Endothelial cell (in vitro differentiated cells): ENCODE data around the gene CCDC127. TPM values are rescaled to one million over a fixed set of nuclear protein-coding genes. Genes with fewer than 3 reads are reported as not detected.
A peak's percentile ranks its signal among the peaks of the same experiment; 100 is the strongest.

ENCODE experiments used
- DNase-seq: peaks from one replicate; pipeline ENCODE4 v3.0.0; 2021; ENCODE audit warnings: low spot score
- H3K27ac Mint-ChIP-seq: one replicate; pipeline ENCODE4 v1.8.0; 2021; ENCODE audit warnings: mixed read lengths, inconsistent platforms; ENCODE audit not compliant: unreplicated experiment
- H3K27me3 Mint-ChIP-seq: one replicate; pipeline ENCODE4 v1.8.0; 2021; ENCODE audit warnings: mild to moderate bottlenecking, moderate library complexity, mixed read lengths, inconsistent platforms; ENCODE audit not compliant: unreplicated experiment
- H3K36me3 Mint-ChIP-seq: one replicate; pipeline ENCODE4 v1.8.0; 2021; ENCODE audit warnings: mild to moderate bottlenecking, low read depth, mixed read lengths, inconsistent platforms; ENCODE audit not compliant: unreplicated experiment
- H3K4me1 Mint-ChIP-seq: one replicate; pipeline ENCODE4 v1.8.0; 2021; ENCODE audit warnings: mild to moderate bottlenecking, mixed read lengths, inconsistent platforms; ENCODE audit not compliant: unreplicated experiment
- H3K4me3 Mint-ChIP-seq: one replicate; pipeline ENCODE4 v1.8.0; 2021; ENCODE audit warnings: mild to moderate bottlenecking, mixed read lengths, inconsistent platforms; ENCODE audit not compliant: unreplicated experiment
- H3K9me3 Mint-ChIP-seq: one replicate; pipeline ENCODE4 v1.8.0; 2021; ENCODE audit warnings: mixed read lengths, inconsistent platforms; ENCODE audit not compliant: unreplicated experiment
- total RNA-seq: library from RNA; stranded (reverse); fragmentation: NEBNext Ultra II Directional; extraction: Animal tissue kit (Norgen Biotek cat#: 25700); gene quantifications from one replicate; pipeline ENCODE4 v1.2.1, GENCODE V29; 2021; ENCODE audit not compliant: unreplicated experiment
- TF ChIP-seq, protein P1 (sequence below): fragments of 200-600 bp; sonication (generic); IDR thresholded peaks from one replicate; pipeline ENCODE4 v1.5.0; 2021; ENCODE audit warnings: antibody characterized with exemption; ENCODE audit not compliant: unreplicated experiment

Gene CCDC127
- total RNA-seq, 1 donor from 2014 or later, result 8.1 TPM

DNA sequence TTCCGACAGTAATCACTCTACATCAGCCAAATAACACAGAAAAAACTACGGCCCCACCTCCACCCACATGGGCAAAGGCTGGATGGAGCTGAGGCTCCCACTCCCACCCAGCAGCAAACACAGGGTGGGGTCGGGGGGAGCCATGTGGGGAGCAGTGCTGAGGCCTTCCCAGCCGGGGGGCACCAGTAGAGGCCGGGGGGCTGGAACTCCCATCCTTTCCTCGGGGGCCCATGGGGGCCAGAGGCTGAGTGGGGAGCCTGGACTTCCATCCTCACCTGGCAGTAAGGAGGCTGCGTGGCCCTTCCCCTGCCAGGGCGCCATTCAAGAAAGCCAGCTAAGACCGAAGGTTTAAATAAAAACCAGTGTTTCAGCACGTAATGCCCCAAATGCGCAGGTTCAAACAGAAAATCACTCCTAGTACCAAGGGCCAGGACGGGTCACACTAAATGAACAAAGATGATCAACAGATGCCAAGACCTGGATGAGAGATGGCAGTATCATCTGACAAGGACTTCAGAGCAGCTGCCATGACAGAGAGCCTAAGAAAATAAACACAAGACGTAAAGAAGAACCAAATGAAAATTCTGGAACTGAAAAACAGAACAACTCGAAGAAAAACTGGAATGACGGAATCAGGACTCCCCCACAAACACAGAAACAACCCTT, 9.4 kb downstream of the CCDC127 start:
- H3K36me3 Mint-ChIP-seq, result peaks cover 19% of the 10 kb centered on the region
- no peak overlapping the region for H3K4me3 Mint-ChIP-seq
- no peaks in the 10 kb centered on the region for H3K9me3 Mint-ChIP-seq
- TF ChIP-seq, protein P1, sequence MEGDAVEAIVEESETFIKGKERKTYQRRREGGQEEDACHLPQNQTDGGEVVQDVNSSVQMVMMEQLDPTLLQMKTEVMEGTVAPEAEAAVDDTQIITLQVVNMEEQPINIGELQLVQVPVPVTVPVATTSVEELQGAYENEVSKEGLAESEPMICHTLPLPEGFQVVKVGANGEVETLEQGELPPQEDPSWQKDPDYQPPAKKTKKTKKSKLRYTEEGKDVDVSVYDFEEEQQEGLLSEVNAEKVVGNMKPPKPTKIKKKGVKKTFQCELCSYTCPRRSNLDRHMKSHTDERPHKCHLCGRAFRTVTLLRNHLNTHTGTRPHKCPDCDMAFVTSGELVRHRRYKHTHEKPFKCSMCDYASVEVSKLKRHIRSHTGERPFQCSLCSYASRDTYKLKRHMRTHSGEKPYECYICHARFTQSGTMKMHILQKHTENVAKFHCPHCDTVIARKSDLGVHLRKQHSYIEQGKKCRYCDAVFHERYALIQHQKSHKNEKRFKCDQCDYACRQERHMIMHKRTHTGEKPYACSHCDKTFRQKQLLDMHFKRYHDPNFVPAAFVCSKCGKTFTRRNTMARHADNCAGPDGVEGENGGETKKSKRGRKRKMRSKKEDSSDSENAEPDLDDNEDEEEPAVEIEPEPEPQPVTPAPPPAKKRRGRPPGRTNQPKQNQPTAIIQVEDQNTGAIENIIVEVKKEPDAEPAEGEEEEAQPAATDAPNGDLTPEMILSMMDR, result no peak
- H3K27ac Mint-ChIP-seq, result no peak overlapping the region
- no peaks in the 10 kb centered on the region for H3K4me1 Mint-ChIP-seq
- H3K27me3 Mint-ChIP-seq, result peaks cover 8% of the 10 kb centered on the region
- no peak for DNase-seq

DNA sequence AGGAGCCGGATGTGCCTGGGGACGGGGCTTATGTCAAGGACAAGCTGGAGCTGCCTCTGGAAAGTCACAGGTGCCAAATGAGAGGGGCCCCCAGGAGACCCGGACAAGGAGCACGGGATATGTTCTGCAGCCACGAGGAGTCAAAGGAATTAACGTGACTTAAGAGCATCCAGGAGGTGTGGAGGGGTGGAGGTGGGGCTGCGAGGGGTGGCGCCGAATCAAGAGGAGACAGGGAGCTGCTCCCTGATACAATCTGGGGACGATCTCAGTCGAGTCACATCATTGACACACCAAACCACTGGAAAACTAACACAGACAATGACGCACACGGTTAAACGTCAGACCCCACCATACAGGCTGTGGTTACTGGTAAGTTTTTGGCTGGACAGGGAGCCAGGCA, 10.4 kb downstream of the CCDC127 start:
- Mint-ChIP-seq H3K27me3 (peaks cover 8% of the 10 kb centered on the region), H3K9me3 (no peaks in the 10 kb centered on the region), H3K4me1 (no peaks in the 10 kb centered on the region), H3K36me3 (peaks cover 20% of the 10 kb centered on the region), H3K4me3 (no peak overlapping the region), H3K27ac (no peak overlapping the region)
- TF ChIP-seq, protein P1, result no peak
- DNase-seq, result no peak

DNA sequence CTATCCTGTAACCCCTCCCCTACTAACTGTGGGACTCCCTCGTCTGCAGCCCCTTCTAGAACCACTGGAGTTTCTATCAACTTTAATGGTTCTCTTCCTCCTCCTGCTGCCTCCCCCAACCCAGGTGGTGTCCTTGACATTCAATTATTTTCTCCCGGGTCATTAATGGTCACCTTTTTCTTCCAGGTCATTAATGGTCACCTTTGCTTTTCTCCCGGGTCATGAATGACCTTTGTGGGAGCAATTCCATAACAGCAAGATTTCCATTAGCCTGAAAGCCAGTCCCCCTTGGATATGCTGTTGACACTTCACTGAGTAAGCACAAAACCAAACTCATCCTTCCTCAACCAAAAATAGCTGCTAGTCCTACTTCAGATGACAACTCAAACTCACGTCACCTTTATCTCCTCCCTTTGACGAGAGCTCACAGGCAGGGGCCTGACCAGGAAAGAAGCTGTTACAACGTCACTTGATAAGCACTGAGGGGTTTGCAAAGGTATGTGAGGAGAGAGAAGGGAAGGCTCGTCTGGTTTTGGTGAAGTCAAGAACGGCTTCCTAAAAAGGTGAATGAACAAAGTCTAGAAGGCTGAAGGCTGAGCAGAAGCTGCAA, 10.9 kb downstream of the CCDC127 start:
- no peak for DNase-seq
- Mint-ChIP-seq H3K27me3 (peaks cover 8% of the 10 kb centered on the region), H3K27ac (no peak overlapping the region), H3K9me3 (no peaks in the 10 kb centered on the region), H3K36me3 (peaks cover 20% of the 10 kb centered on the region), H3K4me1 (peaks cover 2% of the 10 kb centered on the region), H3K4me3 (peak overlapping the region; percentile 49)
- TF ChIP-seq, protein P1, result no peak

DNA sequence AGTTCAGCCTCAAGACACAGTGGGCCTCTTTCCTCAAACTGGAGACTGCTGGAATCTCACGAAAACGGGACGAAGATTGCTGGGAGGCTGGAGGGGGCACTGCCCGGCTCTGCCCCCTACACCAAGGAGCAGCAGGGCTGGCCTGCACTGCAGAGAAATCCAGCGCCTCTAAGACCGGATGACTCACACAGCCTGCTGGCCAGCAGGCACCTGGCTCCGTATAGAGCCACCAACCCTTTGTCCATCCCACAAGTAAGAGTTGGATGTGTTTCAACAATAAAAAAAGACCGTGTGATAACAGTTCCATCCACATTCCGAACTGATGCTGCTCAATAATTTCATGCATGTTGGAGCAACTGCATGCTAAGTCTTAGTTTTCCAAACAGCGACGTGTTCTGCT, 11.5 kb downstream of the CCDC127 start:
- H3K9me3 Mint-ChIP-seq, result no peaks in the 10 kb centered on the region
- H3K27ac Mint-ChIP-seq, result no peak overlapping the region
- no peak overlapping the region for H3K4me3 Mint-ChIP-seq
- peaks cover 20% of the 10 kb centered on the region for H3K36me3 Mint-ChIP-seq
- H3K4me1 Mint-ChIP-seq, result peaks cover 3% of the 10 kb centered on the region
- TF ChIP-seq, protein P1, result no peak
- no peak for DNase-seq
- peaks cover 8% of the 10 kb centered on the region for H3K27me3 Mint-ChIP-seq

DNA sequence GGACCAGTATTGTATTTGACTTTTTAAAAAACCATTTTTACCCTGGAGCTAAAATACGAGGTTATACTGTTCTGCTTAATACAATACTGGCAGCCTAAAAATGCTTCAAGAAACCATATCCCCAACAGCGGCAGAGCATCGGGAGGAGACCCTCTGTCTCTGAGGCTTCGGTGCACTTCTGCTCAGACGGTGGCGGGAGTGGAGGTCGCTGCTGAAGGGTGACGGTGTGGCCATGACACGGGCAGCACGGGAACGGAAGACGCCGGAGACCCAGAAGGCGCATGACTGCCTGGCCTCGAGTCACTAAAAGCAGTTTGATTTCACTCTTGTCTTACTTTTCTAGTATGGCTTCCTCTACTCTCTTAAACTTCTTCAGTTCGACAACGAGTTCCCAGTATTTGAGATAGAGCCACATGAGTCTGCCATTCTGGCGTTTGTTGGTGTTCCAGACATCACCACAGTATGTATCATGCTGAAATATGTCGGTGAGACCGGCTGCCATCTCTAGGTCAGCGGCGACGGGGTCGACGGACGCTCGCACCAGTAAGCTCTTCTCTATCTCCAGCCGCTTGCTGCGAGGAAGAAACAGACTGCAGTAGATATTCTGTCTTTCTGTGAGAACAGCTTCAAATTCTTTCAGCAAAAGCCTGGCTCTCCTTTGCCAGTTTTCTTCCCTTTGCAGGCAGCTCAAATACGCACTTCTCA, 12.8 kb downstream of the CCDC127 start:
- Mint-ChIP-seq H3K27ac (no peak overlapping the region), H3K4me3 (no peak overlapping the region), H3K27me3 (peaks cover 4% of the 10 kb centered on the region), H3K36me3 (peaks cover 16% of the 10 kb centered on the region), H3K4me1 (peaks cover 3% of the 10 kb centered on the region), H3K9me3 (no peaks in the 10 kb centered on the region)
- no peak for DNase-seq
- TF ChIP-seq, protein P1, result no peak
